Stomach (tissue), 4 donors: ENCODE results near the gene COL5A1.

Experiments
- EP300 ChIP-seq: sonication (generic); formaldehyde crosslinking; IDR thresholded peaks from one replicate; pipeline ENCODE4 v1.6.1; 2017; ENCODE audit warnings: antibody characterized with exemption
- POLR2A ChIP-seq, 4 donors: fragments of 450-650 bp; IDR thresholded peaks; one replicate each; pipeline ENCODE4 v1.6.1; 2016; ENCODE audit warnings: antibody characterized with exemption in 4 of 4, control low read depth in 2 of 4, mild to moderate bottlenecking in 1 of 4, moderate library complexity in 1 of 4
- POLR2AphosphoS5 ChIP-seq, 3 donors: sonication (generic); formaldehyde crosslinking; IDR thresholded peaks; one replicate each; pipeline ENCODE4 v1.6.1; 2016; ENCODE audit warnings: antibody characterized with exemption in 3 of 3
- TF ChIP-seq, protein P1 (sequence below), 7 experiments: fragments of 450-650 bp in 4 of 7; fragments of 200-600 bp in 3 of 7; sonication (generic) in 3 of 7; IDR thresholded peaks; one replicate each; pipeline ENCODE4 v1.5.1; 2016 to 2019; ENCODE audit warnings: antibody characterized with exemption in 7 of 7, control low read depth in 2 of 7, mild to moderate bottlenecking in 1 of 7

DNA sequence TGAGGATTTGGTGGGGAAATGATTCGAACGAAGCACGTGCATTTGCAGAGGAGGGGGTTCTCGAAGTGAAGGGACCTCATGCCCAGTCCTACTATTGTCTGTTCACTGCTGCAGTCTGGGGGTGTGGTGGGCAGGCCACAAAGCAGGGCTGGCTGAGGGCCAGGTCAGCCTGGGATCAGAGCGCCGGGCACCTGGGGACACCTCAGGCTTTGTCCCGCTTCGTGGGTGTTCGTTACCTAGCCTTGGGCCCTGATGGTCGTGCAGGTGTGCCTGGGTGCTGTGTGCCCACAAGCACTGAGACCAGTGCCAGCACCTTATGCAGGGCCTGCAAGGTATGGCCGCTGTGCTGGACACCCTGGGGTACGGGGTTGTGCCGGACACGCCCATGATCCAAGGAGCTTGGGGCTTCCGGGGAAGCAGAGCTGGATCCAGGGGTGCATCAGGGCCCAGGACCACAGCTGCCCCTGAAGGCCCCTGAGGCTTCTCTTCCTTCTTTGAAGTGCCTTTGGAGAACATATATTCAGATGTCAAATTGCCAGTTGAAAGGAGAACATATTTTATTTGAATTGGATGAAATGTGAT lies 80.6 kb downstream of the COL5A1 start:
- TF ChIP-seq, protein P1, sequence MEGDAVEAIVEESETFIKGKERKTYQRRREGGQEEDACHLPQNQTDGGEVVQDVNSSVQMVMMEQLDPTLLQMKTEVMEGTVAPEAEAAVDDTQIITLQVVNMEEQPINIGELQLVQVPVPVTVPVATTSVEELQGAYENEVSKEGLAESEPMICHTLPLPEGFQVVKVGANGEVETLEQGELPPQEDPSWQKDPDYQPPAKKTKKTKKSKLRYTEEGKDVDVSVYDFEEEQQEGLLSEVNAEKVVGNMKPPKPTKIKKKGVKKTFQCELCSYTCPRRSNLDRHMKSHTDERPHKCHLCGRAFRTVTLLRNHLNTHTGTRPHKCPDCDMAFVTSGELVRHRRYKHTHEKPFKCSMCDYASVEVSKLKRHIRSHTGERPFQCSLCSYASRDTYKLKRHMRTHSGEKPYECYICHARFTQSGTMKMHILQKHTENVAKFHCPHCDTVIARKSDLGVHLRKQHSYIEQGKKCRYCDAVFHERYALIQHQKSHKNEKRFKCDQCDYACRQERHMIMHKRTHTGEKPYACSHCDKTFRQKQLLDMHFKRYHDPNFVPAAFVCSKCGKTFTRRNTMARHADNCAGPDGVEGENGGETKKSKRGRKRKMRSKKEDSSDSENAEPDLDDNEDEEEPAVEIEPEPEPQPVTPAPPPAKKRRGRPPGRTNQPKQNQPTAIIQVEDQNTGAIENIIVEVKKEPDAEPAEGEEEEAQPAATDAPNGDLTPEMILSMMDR (IDR thresholded peaks at IDR 0.05): no peak
- TF ChIP-seq POLR2A (IDR thresholded peaks at IDR 0.05) (no peak), EP300 (no peak), POLR2AphosphoS5 (IDR thresholded peaks at IDR 0.05) (no peak)
